Measurements from ENCODE around the gene PLIN3. TPM values are rescaled to one million over a fixed set of nuclear protein-coding genes. Genes with fewer than 3 reads are reported as not detected.

The PLIN3 gene
- polyA plus RNA-seq, 1 donor (not counting 4 experiments of a cell fraction or from before 2014, with no cell fraction given), result 70.7 TPM

DNA sequence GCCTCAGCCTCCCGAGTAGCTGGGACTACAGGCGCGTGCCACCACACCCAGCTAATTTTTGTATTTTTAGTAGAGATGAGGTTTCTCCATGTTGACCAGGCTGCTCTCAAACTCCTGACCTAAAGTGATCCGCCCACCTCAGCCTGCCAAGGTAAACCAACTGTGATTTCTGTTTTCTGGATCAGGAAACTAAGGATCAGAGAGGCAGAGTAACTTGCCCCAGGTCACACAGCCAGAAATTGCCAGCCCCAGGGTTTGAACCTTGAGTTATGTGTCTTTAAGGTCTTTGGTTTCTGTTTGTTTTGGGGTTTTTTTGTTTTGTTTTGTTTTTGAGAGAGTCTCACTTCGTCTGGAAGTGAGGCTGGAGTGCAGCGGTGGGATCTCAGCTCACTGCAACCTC is 4.2 kb upstream of the PLIN3 start:
- H3K36me3 ChIP-seq (ENCODE audit: control insufficient read depth in 2 of 2, extremely low read depth in 1 of 2, insufficient read depth in 2 of 2, low read length in 2 of 2), result no peaks in the 10 kb centered on the region
- H3K9me1 ChIP-seq (ENCODE audit: control insufficient read depth, extremely low read depth, insufficient read depth, low read length), result no peaks in the 10 kb centered on the region
- peaks cover 1% of the 10 kb centered on the region for H4K20me1 ChIP-seq (ENCODE audit: control insufficient read depth, extremely low read depth, insufficient read depth, low read length)
- no peak overlapping the region for H2AFZ ChIP-seq (ENCODE audit: control insufficient read depth, low read length)
- H3K27ac ChIP-seq (ENCODE audit: control insufficient read depth, insufficient read depth, low read length), result no peak overlapping the region
- no peak overlapping the region for H3K4me2 ChIP-seq (ENCODE audit: control insufficient read depth, extremely low read depth, insufficient read depth, low read depth, low read length)
- no peaks in the 10 kb centered on the region for H3K9me3 ChIP-seq (ENCODE audit: control insufficient read depth, low read depth, low read length)
- H3K9ac ChIP-seq (ENCODE audit: control insufficient read depth, extremely low read depth, insufficient read depth, low read length), result no peak overlapping the region
- TF ChIP-seq, protein P1, sequence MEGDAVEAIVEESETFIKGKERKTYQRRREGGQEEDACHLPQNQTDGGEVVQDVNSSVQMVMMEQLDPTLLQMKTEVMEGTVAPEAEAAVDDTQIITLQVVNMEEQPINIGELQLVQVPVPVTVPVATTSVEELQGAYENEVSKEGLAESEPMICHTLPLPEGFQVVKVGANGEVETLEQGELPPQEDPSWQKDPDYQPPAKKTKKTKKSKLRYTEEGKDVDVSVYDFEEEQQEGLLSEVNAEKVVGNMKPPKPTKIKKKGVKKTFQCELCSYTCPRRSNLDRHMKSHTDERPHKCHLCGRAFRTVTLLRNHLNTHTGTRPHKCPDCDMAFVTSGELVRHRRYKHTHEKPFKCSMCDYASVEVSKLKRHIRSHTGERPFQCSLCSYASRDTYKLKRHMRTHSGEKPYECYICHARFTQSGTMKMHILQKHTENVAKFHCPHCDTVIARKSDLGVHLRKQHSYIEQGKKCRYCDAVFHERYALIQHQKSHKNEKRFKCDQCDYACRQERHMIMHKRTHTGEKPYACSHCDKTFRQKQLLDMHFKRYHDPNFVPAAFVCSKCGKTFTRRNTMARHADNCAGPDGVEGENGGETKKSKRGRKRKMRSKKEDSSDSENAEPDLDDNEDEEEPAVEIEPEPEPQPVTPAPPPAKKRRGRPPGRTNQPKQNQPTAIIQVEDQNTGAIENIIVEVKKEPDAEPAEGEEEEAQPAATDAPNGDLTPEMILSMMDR (optimal IDR thresholded peaks at IDR 0.05 in 1 of 3, IDR thresholded peaks at IDR 0.05 in 1 of 3, conservative IDR thresholded peaks at IDR 0.05 in 1 of 3; ENCODE audit: extremely low read depth in 1 of 3, insufficient read depth in 2 of 3, low read length in 3 of 3), result no peak
- TF ChIP-seq EZH2 (IDR thresholded peaks at IDR 0.05; ENCODE audit: low read length), result no peak
- peaks cover 6% of the 10 kb centered on the region for H3K79me2 ChIP-seq (ENCODE audit: control insufficient read depth, insufficient read depth, low read length)
- peaks cover 17% of the 10 kb centered on the region for H3K4me1 ChIP-seq (ENCODE audit: control insufficient read depth, extremely low read depth, insufficient read depth, low read length)
- DNase-seq (ENCODE audit: low read depth, low spot score) (no peak), FAIRE-seq (no peak)
- H3K4me3 ChIP-seq (ENCODE audit: control insufficient read depth in 2 of 3, extremely low read depth in 1 of 3, insufficient read depth in 2 of 3, low read depth in 1 of 3, low read length in 3 of 3), result no peak overlapping the region
- dilution Hi-C loops (cut with MboI; ENCODE audit: extremely low pct_ligation_motif_present, low sequenced_read_pairs), result no loop called here
- H3K27me3 ChIP-seq (ENCODE audit: control insufficient read depth, extremely low read depth, insufficient read depth, low read length), result no peaks in the 10 kb centered on the region

GRCh38 chr19:4870025-4870700 is 2.7 kb upstream of the PLIN3 start:
- peak; percentile 94 for DNase-seq (ENCODE audit: low read depth, low spot score)
- H3K9me1 ChIP-seq (ENCODE audit: control insufficient read depth, extremely low read depth, insufficient read depth, low read length), result peaks cover 3% of the 10 kb centered on the region
- dilution Hi-C loops (cut with MboI; ENCODE audit: extremely low pct_ligation_motif_present, low sequenced_read_pairs), result no loop called here
- H3K4me2 ChIP-seq (ENCODE audit: control insufficient read depth, extremely low read depth, insufficient read depth, low read depth, low read length), result no peak overlapping the region
- H3K9ac ChIP-seq (ENCODE audit: control insufficient read depth, extremely low read depth, insufficient read depth, low read length), result no peak overlapping the region
- TF ChIP-seq, protein P1 (optimal IDR thresholded peaks at IDR 0.05 in 1 of 3, IDR thresholded peaks at IDR 0.05 in 1 of 3, conservative IDR thresholded peaks at IDR 0.05 in 1 of 3; ENCODE audit: extremely low read depth in 1 of 3, insufficient read depth in 2 of 3, low read length in 3 of 3), result peak in 1 of 3 experiments; percentile 5
- no peak for TF ChIP-seq EZH2 (IDR thresholded peaks at IDR 0.05; ENCODE audit: low read length)
- no peak overlapping the region for H3K4me3 ChIP-seq (ENCODE audit: control insufficient read depth in 2 of 3, extremely low read depth in 1 of 3, insufficient read depth in 2 of 3, low read depth in 1 of 3, low read length in 3 of 3)
- peaks cover 5% of the 10 kb centered on the region for H4K20me1 ChIP-seq (ENCODE audit: control insufficient read depth, extremely low read depth, insufficient read depth, low read length)
- peak; percentile 73 for FAIRE-seq
- no peaks in the 10 kb centered on the region for H3K36me3 ChIP-seq (ENCODE audit: control insufficient read depth in 2 of 2, extremely low read depth in 1 of 2, insufficient read depth in 2 of 2, low read length in 2 of 2)
- H3K79me2 ChIP-seq (ENCODE audit: control insufficient read depth, insufficient read depth, low read length), result peaks cover 17% of the 10 kb centered on the region
- H2AFZ ChIP-seq (ENCODE audit: control insufficient read depth, low read length), result no peak overlapping the region
- H3K27ac ChIP-seq (ENCODE audit: control insufficient read depth, insufficient read depth, low read length), result peak overlapping the region; percentile 51
- H3K9me3 ChIP-seq (ENCODE audit: control insufficient read depth, low read depth, low read length), result no peaks in the 10 kb centered on the region
- H3K27me3 ChIP-seq (ENCODE audit: control insufficient read depth, extremely low read depth, insufficient read depth, low read length), result no peaks in the 10 kb centered on the region
- peaks cover 23% of the 10 kb centered on the region for H3K4me1 ChIP-seq (ENCODE audit: control insufficient read depth, extremely low read depth, insufficient read depth, low read length)

Data from keratinocyte (primary cell).